Central memory CD4-positive, alpha-beta T cell (primary cell): ENCODE data around the gene MFSD11.
A peak's percentile ranks its signal among the peaks of the same experiment; 100 is the strongest.
"Not testable (repeated sequence)": the region's sequence is repeated elsewhere in the genome, so short reads cannot be mapped to it uniquely, and the experiment has no call there.

Source experiments
- DNase-seq: peaks from one replicate; pipeline ENCODE4 v3.0.0; 2022

MFSD11 gene

DNA sequence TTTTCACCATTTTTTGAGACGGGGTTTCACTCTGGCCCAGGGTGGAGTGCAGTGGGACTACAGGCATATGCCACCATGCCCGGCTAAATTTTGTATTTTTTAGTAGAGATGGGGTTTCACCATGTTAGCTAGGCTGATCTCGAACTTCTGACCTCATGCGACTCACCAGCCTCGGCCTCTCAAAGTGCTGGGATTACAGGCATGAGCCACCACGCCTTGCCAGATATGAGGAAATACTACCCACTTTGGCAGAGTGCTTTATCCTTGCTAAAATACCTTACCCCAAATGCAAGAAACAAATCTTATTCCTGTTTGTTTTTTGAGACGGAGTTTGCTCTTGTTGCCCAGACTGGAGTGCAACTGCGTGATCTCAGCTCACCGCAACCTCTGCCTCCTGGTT is 67.4 kb downstream of the MFSD11 start:
- no peak for DNase-seq

DNA sequence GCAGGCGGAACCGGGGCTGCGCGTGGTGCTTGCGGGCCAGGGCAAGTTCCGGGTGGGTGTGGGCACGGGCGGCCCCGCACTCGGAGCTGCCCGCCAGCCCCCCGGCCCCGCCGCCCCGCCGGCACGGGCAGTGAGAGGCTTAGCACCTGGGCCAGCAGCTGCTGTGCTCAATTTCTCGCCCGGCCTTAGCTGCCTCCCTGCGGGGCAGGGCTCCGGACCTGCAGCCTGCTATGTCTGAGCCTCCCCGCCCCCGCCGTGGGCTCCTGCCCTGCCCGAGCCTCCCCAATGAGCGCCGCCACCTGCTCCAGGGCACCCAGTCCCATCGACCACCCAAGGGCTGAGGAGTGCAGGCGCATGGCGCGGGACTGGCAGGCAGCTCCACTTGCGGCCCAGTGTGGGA is 68.2 kb downstream of the MFSD11 start:
- not testable (repeated sequence) for DNase-seq

DNA sequence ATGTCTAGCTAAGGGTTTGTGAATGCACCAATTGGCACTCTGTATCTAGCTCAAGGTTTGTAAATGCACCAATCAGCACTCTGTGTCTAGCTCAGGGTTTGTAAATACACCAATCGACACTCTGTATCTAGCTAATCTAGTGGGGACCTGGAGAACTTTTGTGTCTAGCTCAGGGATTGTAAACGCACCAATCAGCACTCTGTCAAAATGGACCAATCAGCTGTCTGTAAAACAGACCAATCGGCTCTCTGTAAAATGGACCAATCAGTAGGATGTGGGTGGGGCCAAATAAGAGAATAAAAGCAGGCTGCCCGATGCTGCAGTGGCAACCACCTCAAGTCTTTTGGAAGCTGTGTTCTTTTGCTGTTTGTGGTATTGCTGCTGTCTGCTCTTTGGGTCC is 68.8 kb downstream of the MFSD11 start:
- DNase-seq: not testable (repeated sequence)

DNA sequence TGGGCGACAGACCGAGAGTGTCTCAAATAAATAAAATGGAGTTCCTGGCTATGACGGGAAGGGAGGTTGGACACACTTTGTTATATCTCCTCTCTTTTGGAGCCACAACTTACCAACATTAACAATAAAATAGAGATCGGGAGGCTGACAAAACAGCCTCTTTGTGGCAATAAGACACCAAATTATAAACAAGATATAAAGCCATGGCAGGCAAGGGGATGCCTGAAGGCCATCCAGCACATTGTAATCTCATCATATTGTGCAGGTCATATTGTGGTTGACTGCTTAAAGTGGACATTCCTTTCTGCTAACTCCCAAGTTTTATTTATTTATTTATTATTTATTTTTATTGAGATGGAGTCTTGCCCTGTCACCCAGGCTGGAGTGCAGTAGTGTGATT is 70.4 kb downstream of the MFSD11 start:
- DNase-seq: no peak

DNA sequence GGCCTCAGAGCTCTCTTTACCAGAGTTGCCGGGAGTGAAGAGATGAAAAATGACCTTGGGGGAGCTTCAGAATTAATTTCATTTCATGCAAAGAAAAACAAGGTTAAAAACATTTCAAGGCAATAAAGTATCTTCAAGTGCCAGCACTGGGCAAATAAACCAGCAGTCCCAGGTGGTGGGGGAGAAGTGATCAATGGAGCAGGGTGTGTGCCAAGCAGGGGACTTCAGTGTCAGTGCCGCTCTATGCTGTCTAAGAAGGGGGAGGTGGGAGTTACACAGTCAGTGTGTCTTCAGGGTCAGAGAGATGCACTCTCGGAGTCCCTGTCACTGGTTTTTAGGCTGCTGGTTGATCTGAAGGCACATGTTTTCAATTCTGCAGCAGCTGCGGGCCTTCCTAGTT is 73.0 kb downstream of the MFSD11 start:
- DNase-seq: no peak

DNA sequence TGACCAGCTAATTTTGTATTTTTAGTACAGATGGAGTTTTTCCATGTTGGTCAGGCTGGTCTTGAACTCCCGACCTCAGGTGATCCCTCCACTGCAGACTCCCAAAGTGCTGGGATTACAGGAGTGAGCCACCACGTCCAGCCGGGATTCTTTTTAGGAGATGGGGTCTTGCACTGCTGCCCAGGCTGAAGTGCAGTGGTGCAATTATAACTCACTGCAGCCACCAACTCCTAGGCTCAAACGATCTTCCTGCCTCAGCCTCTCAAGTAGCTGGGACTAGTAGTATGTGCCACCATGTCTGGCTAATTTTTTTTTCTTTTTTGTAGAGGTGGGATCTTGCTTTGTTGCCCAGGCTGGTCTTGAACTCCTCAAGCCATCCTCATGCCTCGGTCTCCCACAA is 73.9 kb downstream of the MFSD11 start:
- no peak for DNase-seq

DNA sequence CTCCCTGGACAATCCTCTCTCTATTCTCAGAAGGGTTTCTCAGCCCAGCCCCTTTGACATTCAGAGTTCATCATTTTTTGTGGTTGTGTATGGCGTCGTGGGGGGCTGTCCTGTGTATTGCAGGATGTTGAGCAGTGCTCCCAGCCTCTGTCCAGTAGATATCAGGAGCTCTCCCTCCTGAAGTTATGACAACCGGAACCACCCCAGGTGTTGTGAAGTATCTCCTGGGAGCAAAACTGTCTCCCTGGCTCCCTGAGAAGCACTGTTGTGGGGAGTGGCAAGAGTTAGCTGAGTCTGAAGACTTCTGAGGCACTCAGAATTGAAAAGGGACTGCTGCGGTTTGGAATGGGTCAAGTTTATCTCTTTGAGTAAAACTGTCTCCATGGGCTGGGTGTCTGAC is 74.3 kb downstream of the MFSD11 start:
- DNase-seq: no peak

DNA sequence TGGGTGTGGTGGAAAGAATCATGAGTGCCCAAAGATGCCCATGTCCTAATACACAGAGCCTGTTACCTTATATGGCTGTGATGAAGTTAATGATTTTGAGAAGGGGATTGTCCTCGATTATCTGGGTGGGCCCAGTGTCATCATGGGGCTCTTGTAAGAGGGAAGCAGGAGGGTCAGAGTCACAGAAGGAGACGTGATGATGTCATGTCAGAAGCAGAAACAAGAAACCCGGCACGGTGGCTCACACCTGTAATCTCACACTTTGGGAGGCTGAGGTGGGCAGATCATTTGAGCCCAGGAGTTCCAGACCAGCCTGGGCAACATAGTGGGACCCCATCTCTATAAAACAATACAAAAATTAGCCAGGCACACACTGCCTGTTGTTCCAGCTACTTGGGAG is 75.0 kb downstream of the MFSD11 start:
- DNase-seq: no peak

DNA sequence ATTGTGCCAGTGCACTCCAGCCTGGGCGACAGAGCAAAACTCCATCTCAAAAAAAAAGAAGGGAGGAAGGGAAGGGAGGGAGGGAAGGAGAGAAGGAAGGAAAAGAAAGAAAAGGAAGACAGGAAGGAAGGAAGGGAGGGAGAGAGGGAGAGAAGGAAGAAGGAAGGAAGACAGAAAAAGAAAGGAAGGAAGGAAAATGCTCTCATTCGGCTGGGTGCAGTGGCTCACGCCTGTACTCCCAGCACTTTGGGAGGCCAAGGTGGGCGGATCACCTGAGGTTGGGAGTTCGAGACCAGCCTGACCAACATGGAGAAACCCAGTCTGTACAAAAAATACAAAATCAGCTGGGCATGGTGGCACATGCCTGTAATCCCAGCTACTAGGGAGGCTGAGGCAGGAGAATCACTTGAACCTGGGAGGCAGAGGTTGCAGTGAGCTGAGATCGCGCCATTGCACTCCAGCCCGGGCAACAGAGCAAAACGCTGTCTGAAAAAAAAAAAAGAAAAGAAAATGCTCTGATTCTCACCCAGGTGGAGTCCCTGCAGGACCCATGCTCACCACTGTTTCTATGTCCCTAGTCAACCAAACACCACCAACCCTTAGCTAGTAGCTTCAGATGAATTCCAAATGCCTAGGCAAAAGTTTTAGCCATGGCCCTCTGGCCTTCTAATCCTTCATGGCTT is 78.1 kb downstream of the MFSD11 start:
- not testable (repeated sequence) for DNase-seq

DNA sequence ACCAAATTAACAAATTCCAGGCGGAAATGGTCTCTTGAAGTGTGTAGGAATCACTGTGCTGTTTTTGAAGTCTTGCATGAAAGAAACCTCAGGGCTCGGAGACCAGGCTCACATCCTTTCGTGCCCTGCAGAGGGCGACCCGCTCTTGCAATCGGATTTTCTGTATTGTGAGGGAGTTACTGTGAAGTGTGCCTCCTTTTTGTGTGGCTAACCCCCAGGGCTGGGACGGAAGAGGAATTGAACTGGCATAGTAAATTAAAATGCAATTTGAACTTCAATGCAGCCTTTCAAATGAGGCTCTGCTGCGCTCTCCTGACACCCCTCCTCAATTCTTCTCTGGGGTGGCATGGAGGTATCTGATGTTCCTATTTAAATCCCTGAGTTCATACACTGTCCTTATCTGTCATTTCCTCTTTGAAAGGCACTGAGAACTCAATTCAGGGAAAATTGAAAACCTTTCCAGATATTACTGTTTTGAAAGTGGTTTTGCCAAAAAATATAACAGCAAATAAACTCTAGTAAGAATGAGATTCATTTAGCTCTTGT is 78.7 kb downstream of the MFSD11 start:
- DNase-seq: peak; percentile 45

DNA sequence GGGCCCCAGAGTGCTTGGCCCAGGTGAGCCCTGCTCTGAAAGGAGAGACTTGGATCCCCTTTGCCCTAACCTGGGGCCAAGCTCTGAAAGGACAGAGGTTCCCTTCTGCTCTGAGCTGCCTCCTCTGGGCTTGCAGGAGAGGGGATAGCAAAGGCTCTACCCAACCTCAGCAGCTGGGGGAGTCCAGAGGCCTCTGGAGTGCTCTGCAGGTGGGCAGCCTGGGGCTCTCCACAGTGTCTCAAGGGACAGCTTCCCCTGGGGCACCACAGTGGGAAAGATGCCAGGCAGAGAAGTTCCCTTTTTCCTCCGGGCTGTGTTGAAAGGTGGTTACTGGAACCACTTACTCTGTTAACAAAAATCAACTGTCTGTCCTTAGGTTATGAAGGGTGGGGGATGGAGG is 82.1 kb downstream of the MFSD11 start:
- no peak for DNase-seq

DNA sequence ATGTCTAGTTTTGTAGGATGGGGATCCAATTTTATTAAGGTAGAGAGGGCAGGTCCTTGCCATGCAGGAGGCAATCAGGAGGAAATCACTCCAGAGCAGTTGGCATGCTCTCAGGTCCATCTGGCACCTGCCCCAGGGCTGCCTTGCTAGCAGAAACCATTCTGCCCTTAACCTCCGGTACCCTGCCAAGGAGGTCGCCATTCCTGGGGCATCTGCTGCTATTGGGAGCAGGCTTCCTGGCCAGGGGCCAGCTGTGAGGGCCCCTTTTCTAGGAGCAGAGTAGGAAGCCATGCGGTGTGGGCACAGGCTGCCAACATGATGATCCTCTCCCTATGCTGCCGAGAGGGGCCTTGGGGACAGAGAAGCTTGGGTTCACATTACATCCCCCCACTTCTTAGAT is 82.6 kb downstream of the MFSD11 start:
- no peak for DNase-seq

DNA sequence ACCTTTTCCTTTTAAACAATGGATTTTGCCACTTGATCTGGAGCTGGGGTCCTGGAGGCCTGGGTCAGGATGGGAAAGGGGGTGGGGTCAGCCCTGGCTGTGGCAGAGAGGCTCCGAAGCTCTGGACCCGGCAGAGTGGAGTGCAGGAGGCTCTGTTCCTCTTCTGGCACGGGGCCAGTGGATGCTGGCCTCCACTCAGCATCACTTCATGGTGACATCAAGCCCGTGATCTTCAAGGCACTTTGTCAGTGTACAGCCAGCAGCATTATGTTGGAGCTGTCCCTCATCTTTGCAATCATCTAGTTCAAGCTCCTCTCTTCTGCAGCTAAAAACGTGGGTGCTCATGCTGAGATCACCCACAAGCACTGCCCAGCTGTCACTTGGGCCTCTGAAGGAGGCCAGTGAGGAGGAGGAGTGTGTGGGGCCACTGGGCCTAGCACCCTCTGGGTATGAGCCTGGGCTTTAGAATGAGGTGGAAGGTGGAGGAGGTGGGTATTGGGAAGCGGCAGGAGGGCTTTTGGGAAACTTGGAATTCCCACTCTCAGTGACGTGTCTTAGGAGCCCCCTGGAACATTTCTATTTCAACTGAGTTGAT is 84.4 kb downstream of the MFSD11 start:
- no peak for DNase-seq

DNA sequence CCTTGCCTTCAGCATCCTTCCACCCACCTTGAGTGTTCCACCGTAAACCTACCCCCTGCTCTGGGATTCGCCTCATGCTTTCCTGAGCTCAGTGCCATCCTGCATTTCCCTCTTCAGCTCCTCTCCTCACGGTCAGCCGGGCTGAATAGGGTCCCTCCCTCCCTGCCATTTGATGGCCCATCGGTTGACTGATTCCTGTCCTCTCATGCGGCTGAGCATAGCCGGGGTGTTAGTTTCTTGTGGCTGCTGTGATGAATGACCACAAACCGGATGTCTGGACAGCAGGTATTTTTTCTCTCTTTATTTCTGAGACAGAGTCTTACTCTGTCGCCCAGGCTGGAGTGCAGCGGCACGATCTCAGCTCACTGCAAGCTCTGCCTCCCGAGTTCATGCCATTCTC is 86.2 kb downstream of the MFSD11 start:
- no peak for DNase-seq

DNA sequence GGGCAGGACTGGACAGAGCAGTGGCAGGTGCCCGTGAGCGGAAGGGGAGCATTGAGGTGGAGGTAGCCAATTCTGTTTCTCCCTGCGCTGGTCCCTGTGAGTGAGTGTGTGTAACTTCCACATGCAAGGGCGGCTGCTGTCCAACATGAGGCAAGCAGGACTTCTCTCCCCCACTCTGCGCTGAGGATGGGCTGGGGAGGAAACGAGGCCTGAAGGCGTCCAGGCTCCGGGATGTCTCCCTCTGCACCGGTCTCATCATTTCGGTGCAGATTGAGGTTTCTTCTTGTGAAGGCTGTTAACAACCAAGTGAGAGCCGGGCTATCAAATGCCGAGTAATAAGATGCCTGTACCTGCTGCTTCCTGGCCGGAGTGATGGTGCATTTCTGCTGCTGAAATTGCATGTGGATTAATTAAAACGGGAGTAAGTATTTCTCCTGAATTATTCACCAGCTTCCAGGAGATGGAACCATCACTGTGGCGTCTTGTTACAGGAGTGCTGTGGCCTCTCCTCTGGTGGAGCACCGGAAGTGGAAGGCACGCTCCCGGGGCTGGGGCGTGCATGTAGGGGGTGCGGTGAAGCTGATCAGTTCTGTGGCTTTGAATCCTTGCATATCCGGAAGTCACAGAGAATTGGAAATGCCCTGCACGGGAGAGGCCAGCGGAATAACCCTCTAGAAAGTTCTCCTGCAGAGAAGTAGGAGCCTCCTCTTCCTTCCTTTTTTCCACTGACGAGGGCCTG is 88.6 kb downstream of the MFSD11 start:
- DNase-seq: no peak

DNA sequence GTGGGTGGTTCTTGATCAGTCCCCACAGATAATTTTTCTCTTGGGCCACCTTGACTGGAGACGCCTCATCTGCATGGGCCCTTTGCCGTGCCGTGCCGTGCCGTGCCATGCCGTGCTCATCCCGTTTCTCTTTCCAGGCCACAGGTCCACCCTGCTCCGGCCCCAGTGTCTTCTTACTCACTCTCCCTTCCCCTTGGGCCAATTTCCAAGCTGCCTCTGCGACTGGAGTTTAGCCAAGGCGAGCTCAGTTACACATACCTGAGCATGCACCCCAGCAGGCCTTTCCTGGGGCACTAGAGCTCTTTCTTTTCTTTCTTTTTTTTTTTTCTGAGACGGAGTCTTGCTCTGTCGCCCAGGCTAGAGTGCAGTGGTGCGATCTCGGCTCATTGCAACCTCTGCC is 89.8 kb downstream of the MFSD11 start:
- no peak for DNase-seq
